OCI-M2 (cell line): ENCODE data around the gene DCC.
"Not testable (repeated sequence)": the region's sequence is repeated elsewhere in the genome, so short reads cannot be mapped to it uniquely, and the experiment has no call there.

Experiments
- DNase-seq: peaks from one replicate; lab custom pipeline; 2025; ENCODE audit not compliant: unreplicated experiment; lab: John Stamatoyannopoulos, UW

Gene DCC

DNA sequence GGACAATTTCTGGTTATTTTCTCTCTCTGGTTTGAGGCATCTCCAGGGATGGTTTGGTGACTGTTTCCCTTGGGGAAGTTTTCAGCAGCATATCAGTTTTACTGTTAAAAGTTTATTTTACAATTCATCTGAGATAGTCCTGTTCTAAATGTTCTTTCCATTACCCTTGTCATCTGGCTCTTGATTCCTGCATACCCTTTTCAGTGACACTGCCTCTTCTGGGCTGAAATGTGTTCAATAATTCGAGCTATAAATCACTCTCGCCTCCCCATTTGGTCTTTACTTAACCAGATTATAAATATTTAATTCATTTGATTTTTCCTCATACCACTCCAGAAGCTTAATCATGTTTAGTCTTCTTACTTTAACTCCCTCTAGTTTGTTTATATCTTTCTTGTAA lies 9.5 kb downstream of the DCC start:
- no peak for DNase-seq

DNA sequence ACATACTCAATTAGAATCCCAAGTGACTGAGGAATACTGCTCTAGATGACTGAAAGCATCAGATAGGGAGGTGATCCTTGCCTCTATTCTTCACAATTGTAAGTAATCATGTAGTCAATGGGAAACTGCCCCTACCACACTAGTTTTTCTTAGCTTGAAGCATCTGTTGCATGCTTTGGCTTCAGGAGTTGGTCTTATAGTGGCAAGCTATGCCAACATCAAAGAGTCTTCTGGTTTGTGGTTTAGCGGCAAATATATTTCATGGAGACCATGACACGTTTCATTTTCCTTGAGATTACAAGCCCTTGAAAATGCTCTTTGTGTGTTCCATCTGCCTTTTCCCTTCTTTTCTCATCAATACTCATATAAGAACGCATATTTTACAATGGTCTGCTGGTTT lies 12.9 kb downstream of the DCC start:
- no peak for DNase-seq

- DNase-seq, result no peak
Observed at GRCh38 chr18:52353589-52353988, 13.6 kb downstream of the DCC start.

GRCh38 chr18:52363861-52364260 lies 23.9 kb downstream of the DCC start:
- DNase-seq, result no peak

DNA sequence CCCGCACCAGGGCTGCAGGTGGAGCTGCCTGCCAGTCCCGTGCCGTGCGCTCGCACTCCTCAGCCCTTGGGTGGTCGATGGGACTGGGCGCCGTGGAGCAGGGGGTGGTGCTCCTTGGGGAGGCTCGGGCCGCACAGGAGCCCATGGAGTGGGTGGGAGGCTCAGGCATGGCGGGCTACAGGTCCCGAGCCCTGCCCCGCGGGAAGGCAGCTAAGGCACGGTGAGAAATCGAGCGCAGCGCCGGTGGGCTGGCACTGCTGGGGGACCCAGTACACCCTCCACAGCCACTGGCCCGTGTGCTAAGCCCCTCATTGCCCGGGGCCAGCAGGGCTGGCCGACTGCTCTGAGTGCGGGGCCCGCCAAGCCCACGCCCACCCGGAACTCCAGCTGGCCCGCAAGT lies 26.9 kb downstream of the DCC start:
- not testable (repeated sequence) for DNase-seq

DNA sequence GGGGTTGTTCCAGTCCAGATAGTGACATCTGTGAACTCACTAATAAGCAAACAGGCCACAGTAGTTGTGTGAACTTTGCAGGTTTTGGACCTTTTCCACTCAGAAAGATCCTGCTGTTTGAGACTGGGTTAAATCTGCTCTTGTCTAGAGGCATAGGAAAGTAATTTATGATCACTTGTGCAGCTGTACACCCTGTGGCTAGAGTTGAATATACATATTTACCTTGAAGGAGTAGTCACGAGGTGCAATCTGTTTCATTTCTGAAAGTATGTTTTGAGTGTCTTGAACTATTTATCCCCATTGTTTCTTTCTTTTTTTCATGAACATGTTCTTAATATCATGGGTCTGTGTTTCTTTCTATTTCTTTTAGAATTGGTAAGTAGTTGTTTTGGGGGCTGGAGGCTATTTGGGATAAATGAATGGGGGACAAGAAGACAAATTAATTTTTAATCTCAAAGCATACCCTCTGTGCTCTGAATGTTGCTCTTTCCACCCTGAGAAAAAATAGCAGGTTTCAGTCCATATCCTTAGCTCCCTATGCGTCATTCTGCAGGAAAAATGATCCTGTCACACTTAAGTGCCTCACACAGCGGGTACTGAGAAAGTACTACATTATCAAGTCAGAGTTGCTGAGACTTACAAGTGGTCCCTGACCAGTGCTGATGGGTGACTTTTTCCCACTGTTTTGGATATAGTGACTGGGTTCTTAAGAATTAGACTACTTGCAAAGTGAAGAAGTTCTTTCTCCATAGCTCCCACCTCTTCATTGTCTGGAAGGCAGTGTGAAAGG lies 28.2 kb downstream of the DCC start:
- DNase-seq, result no peak

- DNase-seq, result no peak
Observed at GRCh38 chr18:52370841-52371240, 30.8 kb downstream of the DCC start.

- DNase-seq, result no peak
Observed at GRCh38 chr18:52376104-52376503, 36.1 kb downstream of the DCC start.

GRCh38 chr18:52377094-52377493 lies 37.1 kb downstream of the DCC start:
- no peak for DNase-seq

GRCh38 chr18:52386306-52386705 lies 46.3 kb downstream of the DCC start:
- DNase-seq, result no peak

DNA sequence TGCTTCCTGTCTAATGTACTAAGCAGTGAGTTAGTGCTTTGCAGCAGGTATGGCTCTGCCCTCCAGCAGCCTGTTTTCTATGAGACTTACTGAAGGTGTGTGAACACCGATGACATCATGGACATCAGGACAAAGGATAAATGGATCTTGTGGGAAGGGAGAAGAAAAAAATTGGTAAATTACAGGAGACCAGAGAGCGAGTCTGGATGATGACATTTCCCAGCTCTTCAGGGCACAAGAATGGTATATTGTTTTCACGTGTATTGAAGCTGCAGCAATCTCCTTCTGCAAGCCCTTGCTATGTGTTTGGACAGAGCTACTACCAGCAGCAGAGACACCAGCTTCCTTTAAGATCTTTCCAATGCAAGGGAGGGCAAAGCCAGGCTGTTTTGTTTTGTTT lies 47.2 kb downstream of the DCC start:
- DNase-seq, result no peak

GRCh38 chr18:52391810-52392559 lies 52.0 kb downstream of the DCC start:
- DNase-seq, result no peak

DNA sequence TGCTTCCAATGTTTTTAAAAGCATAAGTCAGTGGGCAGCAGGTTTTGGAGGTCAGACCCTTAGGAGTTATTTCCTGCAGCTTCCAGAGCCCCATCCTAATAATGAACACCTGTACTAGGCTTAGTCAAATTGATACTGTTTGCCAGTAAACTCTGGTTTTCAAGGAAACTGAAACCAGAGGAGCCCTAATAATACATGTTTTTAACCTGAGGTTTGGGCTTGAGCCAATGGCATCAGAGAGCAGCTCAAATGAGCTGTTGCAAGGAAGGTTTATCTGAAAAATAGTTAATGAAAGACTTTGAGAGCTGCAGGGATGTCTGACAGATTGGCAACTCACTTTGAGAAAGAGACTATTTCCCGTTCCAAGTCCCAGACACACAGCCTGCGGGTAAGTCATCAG lies 54.6 kb downstream of the DCC start:
- DNase-seq, result no peak

GRCh38 chr18:52395146-52395852 lies 55.3 kb downstream of the DCC start:
- no peak for DNase-seq

DNA sequence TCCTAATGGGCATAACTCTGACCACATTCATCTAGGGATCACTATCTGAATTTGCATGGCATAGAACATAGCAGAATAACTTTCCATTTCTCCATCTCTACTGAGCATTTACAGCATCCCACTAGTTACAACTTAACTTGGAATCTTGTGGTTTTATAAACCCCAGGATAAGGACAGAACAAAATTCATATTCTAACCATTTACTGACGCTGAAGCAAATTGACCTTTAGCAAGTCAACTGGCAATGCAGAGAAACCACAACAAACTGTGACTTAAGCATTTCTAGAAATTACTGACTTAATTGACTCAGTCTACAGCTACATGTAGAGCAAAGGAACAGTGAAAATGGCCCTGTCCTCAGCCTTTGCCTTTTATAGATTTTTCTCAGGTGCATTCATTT lies 61.2 kb downstream of the DCC start:
- no peak for DNase-seq

DNA sequence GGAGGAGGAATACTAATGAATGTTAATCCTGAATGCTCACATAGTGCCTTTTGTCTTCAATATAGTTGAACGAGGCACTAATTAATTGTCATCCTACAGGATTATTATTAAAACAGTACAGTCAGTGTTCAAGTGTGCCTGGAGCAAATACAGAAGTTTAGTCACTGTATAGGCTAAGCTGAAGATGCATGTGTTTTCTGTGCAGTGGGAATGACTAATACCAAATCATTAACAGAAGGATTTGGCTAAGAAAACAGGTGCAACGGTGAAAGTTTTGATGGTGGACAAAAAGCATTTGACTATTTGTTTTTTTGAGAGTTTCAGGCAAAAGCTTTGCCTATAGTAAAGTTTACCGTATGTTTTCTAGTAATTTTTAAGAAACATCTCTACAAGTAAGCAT lies 62.8 kb downstream of the DCC start:
- DNase-seq, result no peak

- no peak for DNase-seq
Observed at GRCh38 chr18:52403291-52404021, 63.5 kb downstream of the DCC start.

DNA sequence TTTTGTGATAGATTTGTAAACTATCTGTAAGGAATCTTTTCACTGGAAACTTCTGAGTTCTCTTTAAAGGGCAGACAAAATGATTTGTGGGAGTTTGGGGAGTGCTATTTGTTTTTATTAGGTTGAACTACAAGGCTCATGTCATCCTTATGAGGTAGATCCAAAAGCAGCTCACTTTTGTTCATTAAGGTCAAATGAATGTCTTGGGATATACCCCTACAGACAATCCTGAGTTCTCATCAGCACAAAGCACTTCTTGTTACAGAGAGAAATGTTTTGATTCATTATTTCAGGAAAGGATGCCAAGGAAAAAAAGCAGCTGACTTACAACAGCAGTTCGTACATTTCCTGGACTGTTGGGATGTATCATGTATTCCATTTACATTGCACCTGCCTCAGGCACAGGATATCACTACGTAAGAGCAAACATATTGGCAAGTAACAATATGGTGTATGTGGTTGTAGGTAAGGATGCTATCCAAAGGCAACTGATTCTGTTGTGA lies 68.9 kb downstream of the DCC start:
- DNase-seq, result no peak

DNA sequence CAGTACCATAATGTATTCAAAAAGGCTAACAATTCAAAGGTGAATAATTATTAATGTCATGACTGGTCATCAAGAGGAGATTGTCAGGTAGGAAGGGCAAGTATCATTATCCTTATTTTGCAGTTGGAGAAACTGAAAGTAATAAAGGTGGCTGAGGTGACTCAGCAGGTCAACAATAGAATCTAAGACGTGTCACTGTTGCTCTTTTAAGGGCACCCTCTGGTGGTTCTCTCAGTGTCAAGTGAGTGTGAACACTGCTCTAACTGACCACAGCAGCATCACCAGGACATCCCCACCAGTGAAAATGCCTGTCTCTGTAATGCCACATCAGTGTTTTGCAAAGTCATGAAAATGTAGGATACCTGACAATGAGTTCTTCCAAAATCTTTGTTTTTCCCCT lies 69.7 kb downstream of the DCC start:
- no peak for DNase-seq

DNA sequence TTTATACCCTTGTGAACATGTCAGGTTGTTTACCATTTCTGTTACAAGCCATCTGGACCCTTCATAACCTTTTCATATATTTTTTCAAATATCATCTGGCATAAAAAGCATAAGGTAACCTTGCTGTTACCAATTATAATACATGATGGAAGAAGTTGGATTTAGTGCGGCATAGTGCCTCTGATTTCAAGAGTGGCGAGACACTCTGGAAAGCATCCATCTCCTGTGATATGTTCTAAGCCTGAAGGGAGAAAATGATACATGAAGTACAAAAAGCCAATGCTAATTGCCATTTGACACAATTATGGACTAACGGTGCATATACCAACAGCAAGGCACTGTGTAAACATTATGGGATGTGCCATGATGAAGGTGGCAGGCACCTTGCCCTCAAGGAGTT lies 75.1 kb downstream of the DCC start:
- DNase-seq, result no peak

DNA sequence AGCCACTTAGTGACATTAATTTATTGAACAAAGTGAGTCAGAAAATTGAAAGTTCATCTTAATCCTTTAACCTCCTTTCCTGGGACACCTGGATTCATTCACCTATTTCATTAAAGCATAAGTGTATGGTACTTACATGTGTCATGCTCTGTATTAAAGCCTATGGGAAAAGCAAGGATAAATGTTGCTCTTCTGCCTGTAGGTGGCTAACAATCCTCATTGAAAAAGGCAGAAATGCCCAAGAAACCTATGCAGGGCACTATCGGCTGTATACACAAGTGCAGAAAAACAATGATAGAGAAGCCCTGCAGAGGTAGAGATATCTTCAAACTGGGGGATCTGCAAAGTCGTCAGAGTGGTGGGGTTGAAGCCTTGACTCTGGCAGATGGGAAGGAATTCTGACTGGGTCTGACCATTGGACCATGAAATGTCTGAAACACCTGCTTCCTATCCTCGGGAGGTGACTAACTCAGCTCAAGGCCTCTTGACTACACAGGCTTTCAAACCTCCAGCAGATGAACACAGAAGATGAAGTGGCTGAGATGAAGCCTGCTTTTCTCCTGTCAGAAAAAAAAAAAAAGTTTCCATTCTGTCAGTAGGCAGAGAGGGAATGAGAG lies 83.1 kb downstream of the DCC start:
- DNase-seq, result no peak
